ENCODE measurements around the gene IFITM5. TPM values are rescaled to one million over a fixed set of nuclear protein-coding genes. Genes with fewer than 3 reads are reported as not detected.
"Not testable (repeated sequence)": the region's sequence is repeated elsewhere in the genome, so short reads cannot be mapped to it uniquely, and the experiment has no call there.

The IFITM5 gene
- total and polyA plus RNA-seq, 2 donors from 2014 or later: not detected

GRCh38 chr11:289398-289711 is 10.0 kb downstream of the IFITM5 start:
- H3K27ac ChIP-seq (ENCODE audit: low read depth in 2 of 2, low read length in 2 of 2): no peak overlapping the region
- H3K36me3 ChIP-seq (ENCODE audit: control insufficient read depth in 2 of 3, insufficient read depth in 3 of 3, low read length in 3 of 3): no peaks in the 10 kb centered on the region
- H3K9me3 ChIP-seq (ENCODE audit: control insufficient read depth in 2 of 3, insufficient read depth in 1 of 3, low read length in 3 of 3): no peaks in the 10 kb centered on the region
- intact Hi-C loops (cut with DNase I): no loop called here
- peaks cover 0 to 8% (median 0%) of the 10 kb centered on the region in 3 donors for H3K4me1 ChIP-seq (ENCODE audit: control insufficient read depth in 2 of 3, insufficient read depth in 2 of 3, low read depth in 1 of 3, low read length in 3 of 3)
- FAIRE-seq (no peak), DNase-seq (peak in 1 of 5 donors; percentile 77)
- H3K27me3 ChIP-seq (ENCODE audit: control insufficient read depth, insufficient read depth, low read length): no peaks in the 10 kb centered on the region
- peak overlapping the region in 1 of 3 donors; percentile 34 for H3K9ac ChIP-seq (ENCODE audit: low read length in 3 of 3)
- TF ChIP-seq CTCF (IDR thresholded peaks at IDR 0.05; ENCODE audit: borderline replicate concordance, extremely low read depth, insufficient read depth): no peak
- peak overlapping the region in 1 of 3 donors; percentile 17 for H3K4me3 ChIP-seq (ENCODE audit: low read length in 3 of 3)

GRCh38 chr11:288478-289397 is 10.6 kb downstream of the IFITM5 start, which contains the start of gene PGGHG:
TSS of gene PGGHG (plus strand) at chr11:289126. CDS start at chr11:289817, 691 bp downstream.
- DNase-seq (peak in 4 of 5 donors; percentile 55 to 93 (median 70)), FAIRE-seq (no peak)
- no peaks in the 10 kb centered on the region for H3K9me3 ChIP-seq (ENCODE audit: control insufficient read depth in 2 of 3, insufficient read depth in 1 of 3, low read length in 3 of 3)
- peaks cover 0 to 8% (median 0%) of the 10 kb centered on the region in 3 donors for H3K4me1 ChIP-seq (ENCODE audit: control insufficient read depth in 2 of 3, insufficient read depth in 2 of 3, low read depth in 1 of 3, low read length in 3 of 3)
- H3K4me3 ChIP-seq (ENCODE audit: low read length in 3 of 3): peak within 1 kb of the TSS in 2 of 3 donors; percentile 60 to 65
- peak within 1 kb of the TSS in 1 of 2 donors; percentile 20 for H3K27ac ChIP-seq (ENCODE audit: low read depth in 2 of 2, low read length in 2 of 2)
- no peaks in the 10 kb centered on the region for H3K27me3 ChIP-seq (ENCODE audit: control insufficient read depth, insufficient read depth, low read length)
- H3K9ac ChIP-seq (ENCODE audit: low read length in 3 of 3): peak within 1 kb of the TSS in 2 of 3 donors; percentile 29 to 40
- intact Hi-C loops (cut with DNase I): no loop called here
- no peak for TF ChIP-seq CTCF (IDR thresholded peaks at IDR 0.05; ENCODE audit: borderline replicate concordance, extremely low read depth, insufficient read depth)
- no peaks in the 10 kb centered on the region for H3K36me3 ChIP-seq (ENCODE audit: control insufficient read depth in 2 of 3, insufficient read depth in 3 of 3, low read length in 3 of 3)

- Histone ChIP-seq H3K36me3 (ENCODE audit: control insufficient read depth in 2 of 3, insufficient read depth in 3 of 3, low read length in 3 of 3) (no peaks in the 10 kb centered on the region), H3K9ac (ENCODE audit: low read length in 3 of 3) (peak overlapping the region in 2 of 3 donors; percentile 29 to 40), H3K9me3 (ENCODE audit: control insufficient read depth in 2 of 3, insufficient read depth in 1 of 3, low read length in 3 of 3) (no peaks in the 10 kb centered on the region), H3K27me3 (ENCODE audit: control insufficient read depth, insufficient read depth, low read length) (no peaks in the 10 kb centered on the region), H3K27ac (ENCODE audit: low read depth in 2 of 2, low read length in 2 of 2) (peak overlapping the region in 1 of 2 donors; percentile 20), H3K4me1 (ENCODE audit: control insufficient read depth in 2 of 3, insufficient read depth in 2 of 3, low read depth in 1 of 3, low read length in 3 of 3) (peaks cover 0 to 8% (median 0%) of the 10 kb centered on the region in 3 donors), H3K4me3 (ENCODE audit: low read length in 3 of 3) (peak overlapping the region in 2 of 3 donors; percentile 60 to 65)
- intact Hi-C loops (cut with DNase I): no loop called here
- TF ChIP-seq CTCF (IDR thresholded peaks at IDR 0.05; ENCODE audit: borderline replicate concordance, extremely low read depth, insufficient read depth): no peak
- FAIRE-seq: no peak
- DNase-seq: peak in 2 of 5 donors; percentile 63 to 83
Measured at GRCh38 chr11:287821-288477, 11.4 kb downstream of the IFITM5 start.

- H3K27me3 ChIP-seq (ENCODE audit: control insufficient read depth, insufficient read depth, low read length); H3K36me3 ChIP-seq (ENCODE audit: control insufficient read depth in 2 of 3, insufficient read depth in 3 of 3, low read length in 3 of 3); intact Hi-C loops (cut with DNase I); H3K9me3 ChIP-seq (ENCODE audit: control insufficient read depth in 2 of 3, insufficient read depth in 1 of 3, low read length in 3 of 3); H3K27ac ChIP-seq (ENCODE audit: low read depth in 2 of 2, low read length in 2 of 2); H3K9ac ChIP-seq (ENCODE audit: low read length in 3 of 3); FAIRE-seq; H3K4me3 ChIP-seq (ENCODE audit: low read length in 3 of 3); H3K4me1 ChIP-seq (ENCODE audit: control insufficient read depth in 2 of 3, insufficient read depth in 2 of 3, low read depth in 1 of 3, low read length in 3 of 3): not testable (repeated sequence)
- peak in 3 of 5 donors; percentile 34 to 68 (median 53) for DNase-seq
Measured at GRCh38 chr11:286977-287820, 12.1 kb downstream of the IFITM5 start.
